ENCODE measurements around the gene ZCCHC10.

Gene ZCCHC10

DNA sequence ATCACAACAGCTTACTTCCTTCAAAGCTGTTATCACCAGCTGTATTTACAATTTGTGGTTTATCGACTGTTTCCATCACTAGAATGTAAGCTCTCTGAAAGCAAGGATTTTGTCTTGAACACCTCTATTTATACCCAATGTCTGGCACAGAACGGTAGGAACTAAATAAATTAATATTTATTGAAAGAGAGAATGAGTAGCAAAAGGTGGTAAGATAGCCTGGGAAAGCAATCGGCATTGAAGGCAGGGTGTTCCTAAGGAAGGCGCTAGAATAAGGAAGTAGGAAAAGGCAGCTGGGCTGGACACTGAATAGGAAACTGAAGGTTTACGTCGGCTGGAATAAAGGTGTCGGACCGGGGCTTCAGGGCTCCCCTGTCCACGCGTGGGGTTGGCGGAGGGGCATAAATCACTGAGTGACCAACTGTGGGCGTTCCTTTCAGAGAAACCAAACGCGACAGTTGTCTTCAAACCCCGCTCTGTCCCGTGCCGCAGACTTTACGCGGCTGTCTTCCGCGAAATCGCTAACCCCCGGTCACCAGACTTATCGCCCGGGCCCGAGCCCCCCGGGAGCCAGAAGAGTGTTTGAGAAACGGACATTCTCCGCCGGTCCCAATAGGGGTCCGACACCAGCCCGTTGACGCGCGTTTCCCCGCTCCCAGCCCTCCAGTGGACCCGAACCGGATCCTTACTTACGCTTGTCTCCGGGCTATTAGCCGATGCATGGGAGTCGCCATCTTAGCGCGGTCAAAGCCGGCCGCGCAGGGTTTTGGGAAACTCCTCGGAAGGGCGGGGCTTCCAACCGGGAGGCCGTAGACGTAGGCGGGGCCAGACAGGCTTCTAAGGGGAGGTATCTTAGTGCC, at the start of gene ZCCHC10:
ZCCHC10 (minus strand) TSS at position 746 of the 860 bp plus-strand sequence; CDS start at position 734, 12 bp downstream.
- no peak for TF ChIP-seq GATA1 (IDR thresholded peaks at IDR 0.05; ENCODE audit: low read depth, low read length)
- peak; percentile 82 for TF ChIP-seq POLR2A (IDR thresholded peaks at IDR 0.05; ENCODE audit: low read length)

DNA sequence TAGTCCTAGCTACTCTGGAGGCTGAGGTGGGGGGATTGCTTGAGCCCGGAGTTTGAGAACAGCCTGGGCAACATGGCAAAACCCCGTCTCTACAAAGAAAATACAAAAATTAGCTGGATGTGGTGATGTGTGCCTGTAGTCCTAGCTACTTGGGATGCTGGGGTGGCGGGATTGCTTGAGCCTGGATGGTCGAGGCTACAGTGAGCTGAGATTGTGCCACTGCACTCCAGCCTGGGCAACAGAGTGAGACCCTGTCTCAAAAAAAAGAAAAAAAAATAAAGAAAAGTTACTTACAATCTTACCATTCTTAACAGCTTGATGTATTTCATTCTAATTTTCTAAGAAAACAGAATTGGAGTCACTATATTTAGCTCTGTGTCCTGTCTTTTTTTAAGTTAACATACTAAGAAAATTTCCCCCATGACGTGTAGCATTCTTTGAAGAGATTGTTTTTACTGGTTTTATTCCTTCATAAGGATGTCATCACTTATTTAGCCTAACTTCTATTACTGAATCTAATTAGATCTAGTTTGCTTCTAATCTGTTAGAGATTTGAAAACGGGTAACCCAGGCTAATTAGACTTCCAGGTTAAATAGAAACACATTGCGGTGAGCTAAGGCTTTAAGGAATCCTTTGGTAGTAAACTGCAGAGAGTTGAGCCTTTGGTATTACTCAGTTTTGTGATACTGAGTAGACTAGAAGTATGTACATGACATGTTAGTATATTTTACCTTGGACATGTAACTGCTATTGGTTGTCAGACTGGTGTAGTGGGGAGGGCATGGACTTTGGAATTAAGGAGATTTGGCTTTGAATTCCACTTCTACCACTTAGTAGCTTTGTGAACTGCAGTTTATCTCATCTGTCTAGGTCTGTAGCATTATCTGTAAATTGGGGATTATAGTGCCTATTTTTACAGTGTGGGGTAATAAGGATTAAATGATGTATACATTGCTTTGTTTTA, 49.5 kb upstream of the ZCCHC10 start:
- no peak for TF ChIP-seq POLR2A (IDR thresholded peaks at IDR 0.05; ENCODE audit: low read length)
- TF ChIP-seq GATA1 (IDR thresholded peaks at IDR 0.05; ENCODE audit: low read depth, low read length), result no peak
- DNase-seq, result no peak

More for the DNA sequence above, at the start of gene ZCCHC10:
- DNase-seq, result peak; percentile 93

DNA sequence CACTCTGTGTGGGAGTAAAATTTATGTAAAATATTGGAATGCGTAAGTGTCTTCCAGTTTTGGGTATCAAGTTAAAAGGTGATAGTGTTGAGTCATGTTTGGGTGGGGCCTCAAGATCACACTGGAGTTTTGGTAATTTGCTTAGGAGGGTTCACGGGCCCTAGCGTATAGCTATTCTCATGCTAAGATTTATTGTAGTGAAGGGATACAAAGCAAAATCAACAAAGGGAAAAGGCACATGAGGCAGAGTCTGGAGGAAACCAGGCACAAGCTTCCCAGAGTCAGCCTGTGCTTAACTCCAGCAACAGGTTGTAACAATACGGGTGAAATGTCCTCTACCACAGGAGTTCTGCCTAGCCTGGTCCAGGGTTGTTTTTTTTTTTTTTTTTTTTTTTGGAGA, 45.7 kb upstream of the ZCCHC10 start:
- no peak for TF ChIP-seq GATA1 (IDR thresholded peaks at IDR 0.05; ENCODE audit: low read depth, low read length)
- TF ChIP-seq POLR2A (IDR thresholded peaks at IDR 0.05; ENCODE audit: low read length), result no peak
- peak in 1 of 2 experiments; percentile 13 for DNase-seq

DNA sequence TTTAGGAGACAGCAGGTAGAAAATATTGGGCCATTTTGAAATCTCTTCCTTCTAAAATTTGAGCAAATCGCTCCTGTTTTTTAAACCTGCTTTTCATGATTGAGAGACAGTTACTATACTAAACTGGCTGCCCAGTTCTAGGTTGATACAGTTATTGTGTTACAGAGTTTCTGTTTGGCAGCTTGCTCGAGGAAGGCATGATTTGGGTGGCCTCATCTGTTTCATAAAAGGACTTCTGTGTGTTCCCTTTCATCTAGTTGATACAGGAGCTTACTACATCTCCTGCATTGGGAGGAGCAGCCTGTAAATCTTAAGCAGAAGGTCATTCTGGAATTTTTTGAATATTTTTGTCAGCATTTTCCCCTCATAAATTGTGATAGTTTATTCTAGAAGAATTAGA, 39.7 kb upstream of the ZCCHC10 start:
- no peak for DNase-seq
- TF ChIP-seq POLR2A (IDR thresholded peaks at IDR 0.05; ENCODE audit: low read length) (no peak), GATA1 (IDR thresholded peaks at IDR 0.05; ENCODE audit: low read depth, low read length) (no peak)

DNA sequence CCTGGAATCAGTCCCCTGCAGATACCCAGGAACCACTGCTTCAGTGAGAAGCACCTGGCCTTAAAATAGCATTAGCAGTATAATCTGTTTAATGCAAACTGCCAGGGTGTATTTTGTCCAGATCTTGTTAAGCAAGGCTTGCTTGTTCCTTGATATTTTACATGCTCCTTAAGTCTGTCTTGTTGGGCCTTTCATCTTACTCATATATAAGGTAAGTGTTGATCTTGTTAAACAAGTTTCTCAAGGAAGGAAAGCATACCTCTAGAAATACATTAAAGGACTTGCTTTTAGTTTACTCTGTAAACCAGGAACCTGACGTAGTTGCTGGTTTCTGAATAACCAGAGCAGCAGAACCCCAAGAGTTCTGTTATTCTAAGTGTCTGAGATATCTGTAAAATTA, 39.1 kb upstream of the ZCCHC10 start:
- DNase-seq, result no peak
- TF ChIP-seq GATA1 (IDR thresholded peaks at IDR 0.05; ENCODE audit: low read depth, low read length) (no peak), POLR2A (IDR thresholded peaks at IDR 0.05; ENCODE audit: low read length) (no peak)

DNA sequence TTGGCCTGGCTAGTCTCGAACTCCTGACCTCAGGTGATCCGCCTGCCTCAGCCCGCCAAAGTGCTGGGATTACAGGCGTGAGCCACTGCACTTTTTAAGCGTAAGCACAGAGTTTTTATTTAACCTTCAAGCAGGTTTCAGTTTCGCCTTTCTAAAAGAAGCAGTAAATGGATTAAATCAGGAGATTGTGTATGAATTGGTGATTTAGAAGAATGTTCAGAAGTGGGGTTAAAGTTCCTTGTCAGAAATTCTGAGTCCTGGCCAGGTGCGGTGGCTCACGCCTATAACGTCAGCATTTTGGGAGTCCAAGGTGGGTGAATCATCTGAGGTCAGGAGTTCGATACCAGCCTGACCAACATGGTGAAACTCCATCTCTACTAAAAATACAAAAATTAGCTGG, 37.6 kb upstream of the ZCCHC10 start:
- no peak for DNase-seq
- TF ChIP-seq GATA1 (IDR thresholded peaks at IDR 0.05; ENCODE audit: low read depth, low read length) (no peak), POLR2A (IDR thresholded peaks at IDR 0.05; ENCODE audit: low read length) (no peak)

DNA sequence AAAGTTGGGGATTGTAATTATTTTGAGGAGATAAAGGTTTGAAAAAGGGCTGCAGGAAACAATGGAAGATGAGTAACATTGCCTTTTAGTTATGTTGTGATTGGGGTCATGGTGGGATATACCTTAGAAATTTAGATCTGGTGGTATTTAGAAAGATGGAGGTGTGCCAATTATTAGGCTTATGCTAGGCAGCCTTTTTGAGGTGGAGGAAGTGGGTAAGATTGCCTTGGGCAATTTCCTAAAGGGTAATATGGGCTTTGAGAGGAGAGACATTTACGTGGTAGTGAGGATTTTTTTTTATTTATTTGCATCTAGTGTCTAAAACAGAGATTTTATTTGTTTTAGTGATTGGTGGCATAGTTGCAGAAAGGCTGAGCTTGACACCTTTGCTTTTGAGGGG, 35.9 kb upstream of the ZCCHC10 start:
- no peak for DNase-seq
- no peak for TF ChIP-seq POLR2A (IDR thresholded peaks at IDR 0.05; ENCODE audit: low read length)
- TF ChIP-seq GATA1 (IDR thresholded peaks at IDR 0.05; ENCODE audit: low read depth, low read length), result no peak

DNA sequence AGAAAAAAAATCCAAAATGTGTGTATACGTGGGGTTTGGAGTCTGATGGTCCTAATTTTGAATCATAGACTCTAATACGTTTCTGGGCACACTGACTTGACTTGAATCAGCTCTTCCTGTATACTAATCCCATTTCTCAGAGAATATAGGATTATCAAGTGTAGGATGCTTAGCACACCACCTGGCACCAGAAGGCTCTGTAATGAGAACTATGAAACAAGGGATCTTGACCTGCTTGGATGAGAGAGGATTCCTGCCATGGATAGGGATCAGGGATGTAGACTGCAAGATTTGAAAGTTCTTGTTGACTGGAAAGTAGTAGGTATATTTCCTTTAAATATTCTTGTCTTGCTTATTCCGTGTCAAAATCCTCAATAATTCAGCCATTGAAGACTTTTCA, 33.3 kb upstream of the ZCCHC10 start:
- DNase-seq, result no peak
- TF ChIP-seq POLR2A (IDR thresholded peaks at IDR 0.05; ENCODE audit: low read length) (no peak), GATA1 (IDR thresholded peaks at IDR 0.05; ENCODE audit: low read depth, low read length) (no peak)

DNA sequence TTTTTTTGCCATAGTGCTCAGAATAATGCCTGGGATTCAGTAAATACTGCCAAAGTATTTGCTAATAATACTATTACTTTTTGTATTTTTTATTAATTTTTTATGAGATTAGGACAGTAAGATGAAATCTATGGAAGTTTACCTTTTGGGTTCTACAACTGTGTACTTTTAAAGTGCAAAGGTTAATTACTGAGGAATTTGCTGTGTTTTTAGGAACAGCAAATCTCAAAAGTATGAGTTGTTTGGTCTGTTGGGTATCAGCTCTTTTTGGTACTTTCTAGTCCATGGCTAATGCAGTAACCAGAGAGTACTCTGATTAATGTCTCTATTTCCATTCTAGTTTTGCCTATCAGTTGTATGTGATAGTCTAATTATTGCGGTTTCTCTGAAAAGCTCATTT, 30.5 kb upstream of the ZCCHC10 start:
- TF ChIP-seq POLR2A (IDR thresholded peaks at IDR 0.05; ENCODE audit: low read length) (no peak), GATA1 (IDR thresholded peaks at IDR 0.05; ENCODE audit: low read depth, low read length) (no peak)

DNA sequence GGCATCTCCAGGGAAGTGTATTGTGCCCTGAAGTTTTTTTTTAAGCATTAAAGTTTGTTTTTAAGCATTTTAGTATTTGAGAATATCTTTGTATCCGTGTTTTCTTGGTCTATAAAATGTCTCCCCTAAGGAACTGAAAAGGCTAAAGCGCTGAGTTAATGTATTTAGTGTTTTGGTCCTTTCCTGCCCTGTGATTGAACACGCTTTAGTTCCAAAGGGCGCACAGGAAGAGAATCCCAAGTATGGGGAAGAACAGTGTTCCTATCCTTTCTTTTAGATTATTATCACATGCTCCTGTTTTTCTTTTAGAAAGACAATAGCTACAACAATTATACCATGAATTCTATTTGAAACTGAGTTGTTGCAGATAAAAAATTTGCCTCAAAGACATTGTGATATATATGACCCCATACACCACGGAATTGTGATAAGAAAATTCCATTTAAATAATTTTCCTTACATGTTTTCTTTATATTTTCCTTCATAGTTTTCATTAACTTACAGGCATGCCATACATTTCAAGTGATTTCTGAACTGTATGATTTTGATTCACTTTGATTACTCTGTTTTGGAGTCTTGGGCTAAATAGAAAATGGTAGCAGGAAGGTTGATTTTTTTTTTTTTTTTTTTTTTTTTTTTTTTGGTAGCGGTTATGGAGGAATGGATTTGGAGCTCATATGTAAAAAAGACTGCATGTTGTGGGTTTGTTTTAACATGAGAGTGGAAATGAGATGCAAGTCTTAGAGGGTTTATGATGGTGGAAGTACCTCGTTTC, 28.5 kb upstream of the ZCCHC10 start:
- TF ChIP-seq GATA1 (IDR thresholded peaks at IDR 0.05; ENCODE audit: low read depth, low read length), result no peak
- no peak for TF ChIP-seq POLR2A (IDR thresholded peaks at IDR 0.05; ENCODE audit: low read length)
- no peak for DNase-seq

More for the DNA sequence above, 30.5 kb upstream of the ZCCHC10 start:
- DNase-seq, result no peak

DNA sequence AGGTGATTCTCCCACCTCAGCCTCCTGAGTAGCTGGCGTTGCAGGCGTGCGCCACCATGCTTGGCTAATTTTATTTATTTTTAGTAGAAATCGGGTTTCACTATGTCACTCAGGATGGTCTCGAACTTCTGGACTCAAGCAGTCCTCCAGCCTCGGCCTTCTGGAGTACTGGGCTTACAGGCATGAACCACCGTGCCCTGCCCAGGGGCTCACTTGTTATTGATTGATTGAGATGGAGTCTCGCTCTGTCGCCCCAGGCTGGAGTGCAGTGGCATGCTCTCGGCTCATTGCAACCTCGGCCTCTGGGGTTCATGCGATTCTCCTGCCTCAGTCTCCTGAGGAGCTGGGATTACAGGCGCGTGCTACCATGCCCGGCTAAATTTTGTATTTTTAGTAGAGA, 27.1 kb upstream of the ZCCHC10 start:
- DNase-seq, result no peak
- TF ChIP-seq POLR2A (IDR thresholded peaks at IDR 0.05; ENCODE audit: low read length), result no peak
- TF ChIP-seq GATA1 (IDR thresholded peaks at IDR 0.05; ENCODE audit: low read depth, low read length), result no peak

DNA sequence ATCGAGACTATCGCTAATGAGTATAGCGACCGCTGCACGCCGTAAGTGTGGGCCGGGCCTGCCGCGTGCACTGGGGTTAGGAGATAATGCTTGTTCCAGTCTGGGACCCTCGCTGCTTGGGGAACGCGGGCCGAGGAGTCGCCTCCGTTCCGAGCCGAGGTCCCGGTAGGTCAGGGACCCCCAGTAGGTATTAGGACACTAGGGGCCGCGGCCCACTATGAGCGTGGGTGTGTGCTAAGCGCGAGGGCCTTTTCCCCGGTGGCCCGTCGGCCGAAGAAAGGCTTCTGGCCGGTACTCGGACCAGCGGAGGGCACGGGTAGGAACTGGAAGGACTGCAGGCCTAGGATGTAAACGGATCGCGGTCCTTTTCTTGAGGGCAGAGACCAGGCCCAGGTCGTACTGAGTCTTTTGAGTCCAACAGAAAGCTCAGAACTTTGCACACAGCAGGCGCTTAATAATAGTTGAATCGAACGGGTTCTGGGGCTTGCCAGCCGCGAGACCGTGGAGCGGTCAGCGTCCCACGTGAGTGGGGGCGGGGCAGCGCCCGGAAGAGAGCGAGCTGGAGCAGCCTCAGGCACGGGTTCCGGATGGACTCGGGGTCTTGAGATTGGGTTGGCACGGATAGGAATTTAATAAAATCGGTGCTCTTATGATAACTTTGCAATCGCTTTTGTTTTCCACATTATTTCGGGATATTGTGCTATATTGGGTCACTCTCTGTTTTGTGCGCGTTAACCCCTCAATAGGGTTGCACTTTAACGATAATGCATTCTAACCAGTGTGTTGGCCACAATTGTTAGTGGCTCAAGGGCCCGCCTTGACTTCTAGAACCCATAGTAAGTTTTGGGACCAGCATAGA, 26.2 kb upstream of the ZCCHC10 start:
- TF ChIP-seq GATA1 (IDR thresholded peaks at IDR 0.05; ENCODE audit: low read depth, low read length) (no peak), POLR2A (IDR thresholded peaks at IDR 0.05; ENCODE audit: low read length) (no peak)
- peak; percentile 79 to 83 for DNase-seq

All from erythroblast (primary cell).